Activated T-helper 1 cell treated with Interleukin-2 at 50 U/mL for 16 hours (primary cell): ENCODE results near the gene ORAI2.

ENCODE experiments used
- DNase-seq: peaks from one replicate; pipeline ENCODE4 v3.0.0-alpha.2; 2020; ENCODE audit warnings: low read depth

ORAI2 gene

GRCh38 chr7:102415685-102416225, 17.6 kb upstream of the ORAI2 start:
- peak; percentile 46 for DNase-seq

- DNase-seq: no peak
Measured at GRCh38 chr7:102416406-102416805, 17.0 kb upstream of the ORAI2 start.

GRCh38 chr7:102417105-102417504, 16.3 kb upstream of the ORAI2 start:
- no peak for DNase-seq

GRCh38 chr7:102418592-102418991, 14.8 kb upstream of the ORAI2 start:
- no peak for DNase-seq

- no peak for DNase-seq
Measured at GRCh38 chr7:102421706-102422240, 11.6 kb upstream of the ORAI2 start.

- no peak for DNase-seq
Measured at GRCh38 chr7:102424129-102424551, 9.2 kb upstream of the ORAI2 start.

GRCh38 chr7:102424787-102425218, 8.6 kb upstream of the ORAI2 start:
- DNase-seq: no peak

GRCh38 chr7:102425639-102426267, 7.6 kb upstream of the ORAI2 start:
- DNase-seq: peak; percentile 67

- peak; percentile 41 for DNase-seq
Measured at GRCh38 chr7:102426268-102427018, 6.9 kb upstream of the ORAI2 start.

GRCh38 chr7:102427019-102427405, 6.4 kb upstream of the ORAI2 start:
- no peak for DNase-seq

GRCh38 chr7:102429141-102429899, 4.1 kb upstream of the ORAI2 start:
- DNase-seq: no peak

GRCh38 chr7:102431617-102432298, 1.6 kb upstream of the ORAI2 start:
- peak; percentile 44 for DNase-seq

GRCh38 chr7:102432442-102433218, 745 bp upstream of the ORAI2 start:
- no peak for DNase-seq

- DNase-seq: no peak
Measured at GRCh38 chr7:102434039-102434486, 688 bp downstream of the ORAI2 start.

GRCh38 chr7:102436118-102436517, 2.7 kb downstream of the ORAI2 start:
- DNase-seq: no peak

- no peak for DNase-seq
Measured at GRCh38 chr7:102439963-102440795, 6.8 kb downstream of the ORAI2 start.

- DNase-seq: no peak
Measured at GRCh38 chr7:102444961-102445673, 11.7 kb downstream of the ORAI2 start.

GRCh38 chr7:102445674-102446071, 12.3 kb downstream of the ORAI2 start:
- DNase-seq: no peak
